HCT116 (cell line): ENCODE measurements around the gene KCNK13. TPM values are rescaled to one million over a fixed set of nuclear protein-coding genes. Genes with fewer than 3 reads are reported as not detected.

ENCODE experiments used
- ATAC-seq: fragments of 200-7000 bp; cut with Tn5 transposase; 2 replicates; pipeline ENCODE4 v1.9.1; 2020; ENCODE audit warnings: mild to moderate bottlenecking, moderate library complexity
- BruUV-seq: library from RNA; stranded (reverse); fragments of 400-500 nt; replicated peaks from 2 replicates; lab custom pipeline; 2021; lab: Mats Ljungman, UMichigan
- CTCF ChIA-PET: fragments of 300-600 bp; sonication (Branson Sonifier 250); formaldehyde crosslinking; loops from one replicate; lab custom pipeline; 2021; ENCODE audit warnings: antibody characterized with exemption; lab: Charles Lee
- POLR2A ChIA-PET: fragments of 300-600, 350-600 bp; sonication (Branson Sonifier 250); formaldehyde crosslinking; loops from one replicate; lab custom pipeline; 2021; ENCODE audit warnings: antibody characterized with exemption; lab: Charles Lee
- RAD21 ChIA-PET, 2 experiments: fragments of 300-600 bp; sonication (Branson Sonifier 250); formaldehyde crosslinking; loops; one replicate each; lab custom pipeline; 2023; ENCODE audit warnings: low total read pairs in 2 of 2; ENCODE audit not compliant: uncharacterized antibody in 2 of 2, unreplicated experiment in 2 of 2, low non-redundant PET in 1 of 2; lab: Charles Lee
- DNase-seq: peaks from one replicate; pipeline ENCODE4 v3.0.0-alpha.2; 2010; ENCODE audit warnings: low read depth, low spot score
- H2AFZ ChIP-seq: fragments of 200-600 bp; shearing (Covaris generic), sonication (generic); 2 replicates; pipeline ENCODE4 v1.6.1; 2017; ENCODE audit warnings: low read depth, mixed run types, mixed read lengths, antibody characterized with exemption, low read length; ENCODE audit not compliant: poor library complexity, severe bottlenecking
- H3K27ac ChIP-seq: 2 replicates; pipeline ENCODE4 v1.5.1; 2012; ENCODE audit warnings: low read depth, low read length
- H3K27me3 ChIP-seq: fragments of 200-600 bp; sonication (generic); 2 replicates; pipeline ENCODE4 v1.6.1; 2016; ENCODE audit warnings: mixed run types, low read length, mixed read lengths; ENCODE audit not compliant: insufficient read depth
- H3K36me3 ChIP-seq, 2 experiments: fragments of 200-500 bp in 1 of 2; fragments of 200-600 bp in 1 of 2; sonication (Bioruptor generic) in 1 of 2; sonication (generic) in 1 of 2; 2 replicates each; pipeline versions ENCODE4 v1.5.1 to v1.6.1; 2014 to 2016; ENCODE audit warnings: low read length in 2 of 2, inconsistent platforms in 1 of 2, mixed read lengths in 1 of 2, mixed run types in 1 of 2; ENCODE audit not compliant: insufficient read depth in 2 of 2, control insufficient read depth in 1 of 2
- H3K4me1 ChIP-seq, 2 experiments: fragments of 200-600 bp in 1 of 2; sonication (generic) in 1 of 2; 2 replicates each; pipeline versions ENCODE4 v1.5.1 to v1.6.1; 2012 to 2017; ENCODE audit warnings: low read length in 2 of 2, inconsistent platforms in 1 of 2, mild to moderate bottlenecking in 1 of 2, mixed read lengths in 1 of 2, mixed run types in 1 of 2, moderate library complexity in 1 of 2; ENCODE audit not compliant: insufficient read depth in 2 of 2, control insufficient read depth in 1 of 2
- H3K4me2 ChIP-seq: fragments of 200-600 bp; sonication (generic); 2 replicates; pipeline ENCODE4 v1.6.1; 2017; ENCODE audit warnings: mixed run types, low read length, mixed read lengths
- H3K4me3 ChIP-seq, 2 experiments: fragments of 200-600 bp in 1 of 2; sonication (generic) in 1 of 2; replicated peaks in 1 of 2; 2 replicates each; pipeline ENCODE4 v1.5.1; 2011 to 2016; ENCODE audit warnings: low read length in 2 of 2, control low read depth in 1 of 2, low read depth in 1 of 2, mild to moderate bottlenecking in 1 of 2, mixed read lengths in 1 of 2, mixed run types in 1 of 2
- H3K79me2 ChIP-seq: fragments of 200-600 bp; sonication (generic); 2 replicates; pipeline ENCODE4 v1.6.1; 2017; ENCODE audit warnings: mild to moderate bottlenecking, mixed run types, low read length, moderate library complexity, mixed read lengths; ENCODE audit not compliant: insufficient read depth
- H3K9ac ChIP-seq: fragments of 200-600 bp; sonication (generic); 2 replicates; pipeline ENCODE4 v1.6.1; 2016; ENCODE audit warnings: low read length, mixed read lengths
- H3K9me2 ChIP-seq: fragments of 200-600 bp; sonication (generic), shearing (Covaris generic); 2 replicates; pipeline ENCODE4 v1.6.1; 2017; ENCODE audit warnings: mixed run types, mild to moderate bottlenecking, moderate library complexity; ENCODE audit not compliant: insufficient read depth
- H3K9me3 ChIP-seq, 2 experiments: fragments of 200-500 bp in 1 of 2; fragments of 200-600 bp in 1 of 2; sonication (Bioruptor generic) in 1 of 2; sonication (generic) in 1 of 2; 2 replicates each; pipeline ENCODE4 v1.6.1; 2014 to 2017; ENCODE audit warnings: low read length in 2 of 2, mixed read lengths in 2 of 2, inconsistent platforms in 1 of 2, low read depth in 1 of 2, mild to moderate bottlenecking in 1 of 2, mixed run types in 1 of 2, moderate library complexity in 1 of 2; ENCODE audit not compliant: control insufficient read depth in 1 of 2, insufficient read depth in 1 of 2
- H4K20me1 ChIP-seq: fragments of 200-600 bp; sonication (generic), shearing (Covaris generic); 2 replicates; pipeline ENCODE4 v1.6.1; 2017; ENCODE audit warnings: mixed run types, mild to moderate bottlenecking, moderate library complexity; ENCODE audit not compliant: insufficient read depth
- CEBPB ChIP-seq: IDR thresholded peaks from 2 replicates; pipeline ENCODE4 v1.6.1; 2012; ENCODE audit warnings: low read depth
- EGR1 ChIP-seq: IDR thresholded peaks from 2 replicates; pipeline ENCODE4 v1.6.1; 2012; ENCODE audit warnings: low read depth
- SP1 ChIP-seq: IDR thresholded peaks from 2 replicates; pipeline ENCODE4 v1.6.1; 2012; ENCODE audit warnings: low read depth
- TCF7L2 ChIP-seq: IDR thresholded peaks from 2 replicates; pipeline ENCODE4 v1.7.0; 2011; ENCODE audit warnings: borderline replicate concordance, inconsistent platforms; ENCODE audit not compliant: insufficient read depth, insufficient read length; ENCODE audit errors: extremely low read depth
- YY1 ChIP-seq: IDR thresholded peaks from 2 replicates; pipeline ENCODE4 v1.6.1; 2011; ENCODE audit warnings: low read length, low read depth, moderate library complexity, mild to moderate bottlenecking; ENCODE audit not compliant: insufficient replicate concordance; ENCODE audit errors: extremely low read depth
- ZFX ChIP-seq: fragments of 450-650 bp; IDR thresholded peaks from 2 replicates; pipeline ENCODE4 v1.6.1; 2017
- intact Hi-C: fragments of 100-400 bp; cut with micrococcal nuclease; formaldehyde crosslinking; loops from 2 replicates; pipeline ENCODE4 v1.10.0; 2022
- total RNA-seq: library from RNA; stranded (reverse); gene quantifications from one replicate; pipeline ENCODE4 v1.2.1, GENCODE V29; 2021; ENCODE audit not compliant: unreplicated experiment
- TF ChIP-seq, protein P1 (sequence below): IDR thresholded peaks from 2 replicates; pipeline ENCODE4 v1.6.1; 2012; ENCODE audit warnings: low read depth

KCNK13 gene
- total RNA-seq, 1 experiment from 2014 or later, result 2.2 TPM

GRCh38 chr14:90039253-90040010 is 22.4 kb upstream of the KCNK13 start:
- POLR2A ChIA-PET, result no interaction called here
- Histone ChIP-seq H4K20me1 (no peaks in the 10 kb centered on the region), H3K4me2 (no peak overlapping the region), H3K9ac (no peak overlapping the region), H3K36me3 (peaks cover 0 to 6% of the 10 kb centered on the region in 2 experiments; a peak in 2 of 4 replicates), H3K9me2 (no peaks in the 10 kb centered on the region), H3K79me2 (no peaks in the 10 kb centered on the region), H2AFZ (no peak overlapping the region), H3K27ac (no peak overlapping the region), H3K4me1 (no peaks in the 10 kb centered on the region), H3K27me3 (no peaks in the 10 kb centered on the region), H3K4me3 (no peak overlapping the region), H3K9me3 (no peaks in the 10 kb centered on the region)
- TF ChIP-seq, protein P1, sequence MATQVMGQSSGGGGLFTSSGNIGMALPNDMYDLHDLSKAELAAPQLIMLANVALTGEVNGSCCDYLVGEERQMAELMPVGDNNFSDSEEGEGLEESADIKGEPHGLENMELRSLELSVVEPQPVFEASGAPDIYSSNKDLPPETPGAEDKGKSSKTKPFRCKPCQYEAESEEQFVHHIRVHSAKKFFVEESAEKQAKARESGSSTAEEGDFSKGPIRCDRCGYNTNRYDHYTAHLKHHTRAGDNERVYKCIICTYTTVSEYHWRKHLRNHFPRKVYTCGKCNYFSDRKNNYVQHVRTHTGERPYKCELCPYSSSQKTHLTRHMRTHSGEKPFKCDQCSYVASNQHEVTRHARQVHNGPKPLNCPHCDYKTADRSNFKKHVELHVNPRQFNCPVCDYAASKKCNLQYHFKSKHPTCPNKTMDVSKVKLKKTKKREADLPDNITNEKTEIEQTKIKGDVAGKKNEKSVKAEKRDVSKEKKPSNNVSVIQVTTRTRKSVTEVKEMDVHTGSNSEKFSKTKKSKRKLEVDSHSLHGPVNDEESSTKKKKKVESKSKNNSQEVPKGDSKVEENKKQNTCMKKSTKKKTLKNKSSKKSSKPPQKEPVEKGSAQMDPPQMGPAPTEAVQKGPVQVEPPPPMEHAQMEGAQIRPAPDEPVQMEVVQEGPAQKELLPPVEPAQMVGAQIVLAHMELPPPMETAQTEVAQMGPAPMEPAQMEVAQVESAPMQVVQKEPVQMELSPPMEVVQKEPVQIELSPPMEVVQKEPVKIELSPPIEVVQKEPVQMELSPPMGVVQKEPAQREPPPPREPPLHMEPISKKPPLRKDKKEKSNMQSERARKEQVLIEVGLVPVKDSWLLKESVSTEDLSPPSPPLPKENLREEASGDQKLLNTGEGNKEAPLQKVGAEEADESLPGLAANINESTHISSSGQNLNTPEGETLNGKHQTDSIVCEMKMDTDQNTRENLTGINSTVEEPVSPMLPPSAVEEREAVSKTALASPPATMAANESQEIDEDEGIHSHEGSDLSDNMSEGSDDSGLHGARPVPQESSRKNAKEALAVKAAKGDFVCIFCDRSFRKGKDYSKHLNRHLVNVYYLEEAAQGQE, result no peak
- no peak for TF ChIP-seq TCF7L2
- no peak for TF ChIP-seq SP1
- no peak for TF ChIP-seq ZFX
- TF ChIP-seq EGR1, result no peak
- no peak for TF ChIP-seq YY1
- no peak for TF ChIP-seq CEBPB
- DNase-seq, result no peak
- no peak for ATAC-seq
- intact Hi-C loops, result no loop called here
- CTCF ChIA-PET, result interaction anchor here (0.7 kb wide), 1 partner anchor 26 kb away, joined by 3 read pairs; no protein-coding TSS in a partner anchor
- no TSS peak for BruUV-seq
- RAD21 ChIA-PET, result no interaction called here
